ENCODE results near the gene RBM23. TPM values are rescaled to one million over a fixed set of nuclear protein-coding genes. Genes with fewer than 3 reads are reported as not detected.
A peak's percentile ranks its signal among the peaks of the same experiment; 100 is the strongest.
"Not testable (repeated sequence)": the region's sequence is repeated elsewhere in the genome, so short reads cannot be mapped to it uniquely, and the experiment has no call there.

The RBM23 gene
- polyA plus RNA-seq, 4 donors: 111 to 151 (median 129) TPM

DNA sequence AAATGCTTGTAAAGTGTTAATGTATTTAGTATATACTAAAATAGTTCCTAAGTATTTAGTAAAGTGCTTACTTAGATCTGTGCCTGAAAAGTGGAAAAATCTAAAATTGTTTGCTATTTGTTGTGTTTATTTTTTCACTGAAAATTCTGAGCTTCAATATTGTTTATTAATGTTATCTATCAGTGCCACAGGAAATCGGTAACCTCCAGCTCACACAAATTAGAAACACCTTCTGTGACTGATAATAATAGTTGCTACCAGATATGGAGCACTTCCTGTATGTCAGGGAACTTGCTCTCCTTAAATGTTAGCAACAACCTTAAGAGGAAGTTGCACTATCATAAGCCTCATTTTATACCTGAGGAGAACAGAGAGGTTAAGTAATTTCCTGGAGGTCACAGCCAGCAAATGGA is 48.1 kb downstream of the RBM23 start:
- DNase-seq (ENCODE audit: low read depth in 4 of 4, low spot score in 2 of 4): no peak

DNA sequence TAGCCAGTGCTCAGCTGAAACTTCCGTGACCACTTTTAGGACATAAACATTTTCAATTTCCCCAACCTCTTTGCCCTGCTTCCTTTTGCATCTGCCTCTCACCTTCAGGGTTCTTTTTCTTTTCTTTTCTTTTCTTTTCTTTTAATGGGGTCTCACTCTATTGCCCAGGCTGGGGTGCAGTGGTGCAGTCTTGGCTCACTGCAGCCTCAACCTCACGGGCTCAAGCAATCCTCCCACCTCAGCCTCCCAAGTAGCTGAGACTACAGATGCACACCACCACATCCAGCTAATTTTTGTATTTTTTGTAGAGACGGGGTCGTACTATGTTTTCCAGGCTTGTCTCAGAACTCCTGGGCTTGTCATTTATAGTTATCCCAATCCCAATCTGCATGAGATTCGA is 52.1 kb downstream of the RBM23 start:
- DNase-seq (ENCODE audit: low read depth in 4 of 4, low spot score in 2 of 4): no peak

DNA sequence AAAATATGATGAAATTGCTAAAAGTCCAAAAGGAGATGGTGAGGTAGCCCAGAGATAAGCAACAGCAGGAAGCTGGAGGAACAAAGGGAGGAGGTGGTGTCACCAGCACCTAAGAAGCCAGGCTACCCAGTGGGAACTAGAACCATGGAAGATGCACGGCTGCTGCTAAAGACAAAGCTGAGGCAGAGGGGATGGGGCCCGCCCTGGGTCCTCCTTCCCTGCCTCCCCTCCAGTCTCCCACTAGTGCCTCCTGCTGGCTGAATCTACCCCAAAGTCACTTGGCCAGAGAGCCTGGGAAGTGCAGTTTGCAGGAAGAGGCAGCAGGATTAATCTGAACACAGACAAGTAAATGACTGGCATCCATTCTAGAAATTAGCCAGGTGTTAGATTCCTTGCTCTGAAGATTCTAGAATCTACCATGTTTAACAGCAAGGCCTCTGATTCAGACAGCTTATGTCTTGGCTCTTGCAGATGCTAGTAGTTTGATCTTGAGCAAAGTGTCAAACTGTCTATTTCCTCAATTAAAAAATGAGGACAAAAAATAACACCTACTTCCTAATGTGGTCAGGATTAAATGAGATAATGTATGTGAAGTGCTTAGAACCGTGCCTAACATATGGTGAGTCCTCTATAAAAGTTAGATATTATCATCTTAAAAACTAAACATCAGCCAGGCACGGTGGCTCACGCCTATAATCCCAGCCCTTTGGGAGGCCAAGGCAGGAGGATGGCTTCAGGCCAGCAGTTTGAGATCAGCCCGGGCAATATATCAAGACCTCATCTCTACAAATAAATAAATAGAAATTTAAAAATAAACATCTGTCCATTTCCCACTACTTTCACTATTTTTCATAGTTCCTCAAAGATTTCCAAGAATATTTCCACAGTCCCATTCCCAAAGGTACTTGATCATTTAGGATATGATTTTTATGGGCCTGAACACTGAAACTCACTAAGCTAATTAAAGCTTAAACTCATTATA is 53.2 kb downstream of the RBM23 start:
- no peak for DNase-seq (ENCODE audit: low read depth in 4 of 4, low spot score in 2 of 4)

DNA sequence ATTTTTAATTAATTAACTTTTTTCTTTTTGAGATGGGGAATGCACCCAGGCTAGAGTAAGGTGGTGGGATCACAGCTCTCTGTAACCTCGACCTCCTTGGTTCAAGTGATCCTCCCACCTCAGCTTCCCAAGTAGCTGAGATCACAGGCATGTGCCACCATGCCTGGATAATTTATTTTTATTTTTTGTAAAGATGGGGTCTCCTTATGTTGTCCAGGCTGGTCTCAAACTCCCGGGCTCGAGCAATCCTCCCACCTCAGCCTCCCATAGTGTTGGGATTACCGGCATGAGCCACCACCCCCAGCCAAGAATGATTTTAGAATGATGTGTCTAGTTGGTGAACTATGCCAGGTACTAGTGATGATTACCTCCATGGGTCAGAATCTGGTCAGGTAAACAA is 54.0 kb downstream of the RBM23 start:
- no peak for DNase-seq (ENCODE audit: low read depth in 4 of 4, low spot score in 2 of 4)

DNA sequence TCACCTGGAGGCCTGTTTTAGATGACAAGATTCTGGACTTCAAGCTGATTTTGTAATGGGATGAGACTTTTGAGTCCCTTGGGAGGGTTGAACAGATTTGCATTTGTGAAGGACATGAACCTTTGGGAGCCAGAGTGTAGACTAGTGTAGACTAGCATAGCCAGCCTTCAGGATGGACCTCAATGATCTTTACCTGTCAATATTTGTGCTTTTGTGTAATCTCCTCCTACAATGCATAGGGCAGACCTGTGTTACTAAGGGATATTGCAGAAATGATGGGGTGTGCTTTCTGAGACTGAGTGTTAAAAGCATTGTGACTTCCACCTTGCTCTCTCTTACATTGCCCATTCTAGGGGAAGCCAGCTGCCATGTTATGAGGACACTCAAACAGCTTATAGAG is 57.3 kb downstream of the RBM23 start:
- no peak for DNase-seq (ENCODE audit: low read depth in 4 of 4, low spot score in 2 of 4)

DNA sequence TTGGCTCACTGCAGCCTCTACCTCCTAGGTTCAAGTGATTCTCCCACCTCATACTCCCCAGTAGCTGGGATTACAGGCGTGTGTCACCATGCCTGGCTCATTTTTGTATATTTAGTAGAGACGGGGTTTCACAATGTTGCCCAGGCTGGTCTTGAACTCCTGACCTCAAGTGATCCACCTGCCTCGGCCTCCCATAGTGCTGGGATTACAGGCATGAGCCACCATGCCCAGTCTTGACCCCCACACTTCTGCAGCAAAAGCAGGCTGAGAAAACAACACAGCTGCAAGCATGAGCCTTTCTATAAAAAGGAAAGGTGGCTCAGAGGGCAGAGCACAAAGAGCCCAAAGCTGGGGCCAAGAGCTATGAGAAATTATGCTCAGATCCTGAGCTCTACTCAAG is 58.6 kb downstream of the RBM23 start:
- not testable (repeated sequence) for DNase-seq (ENCODE audit: low read depth in 4 of 4, low spot score in 2 of 4)

DNA sequence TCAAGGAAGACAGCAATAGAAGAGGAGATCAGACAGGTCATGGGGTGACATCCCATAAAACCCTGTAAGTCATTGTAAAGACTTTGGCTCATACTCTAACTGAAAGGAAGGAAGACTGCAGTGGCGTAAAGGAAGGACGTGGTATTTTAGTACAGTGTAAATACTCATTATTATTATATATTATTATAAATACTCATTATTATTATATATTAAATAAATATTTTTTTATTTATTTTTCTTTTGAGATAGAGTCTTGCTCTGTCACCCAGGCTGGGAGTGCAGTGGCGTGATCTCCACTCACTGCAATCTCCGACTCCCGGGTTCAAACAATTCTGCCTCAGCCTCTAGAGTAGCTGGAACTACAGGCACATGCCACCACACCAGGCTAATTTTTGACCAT is 62.5 kb downstream of the RBM23 start:
- no peak for DNase-seq (ENCODE audit: low read depth in 4 of 4, low spot score in 2 of 4)

DNA sequence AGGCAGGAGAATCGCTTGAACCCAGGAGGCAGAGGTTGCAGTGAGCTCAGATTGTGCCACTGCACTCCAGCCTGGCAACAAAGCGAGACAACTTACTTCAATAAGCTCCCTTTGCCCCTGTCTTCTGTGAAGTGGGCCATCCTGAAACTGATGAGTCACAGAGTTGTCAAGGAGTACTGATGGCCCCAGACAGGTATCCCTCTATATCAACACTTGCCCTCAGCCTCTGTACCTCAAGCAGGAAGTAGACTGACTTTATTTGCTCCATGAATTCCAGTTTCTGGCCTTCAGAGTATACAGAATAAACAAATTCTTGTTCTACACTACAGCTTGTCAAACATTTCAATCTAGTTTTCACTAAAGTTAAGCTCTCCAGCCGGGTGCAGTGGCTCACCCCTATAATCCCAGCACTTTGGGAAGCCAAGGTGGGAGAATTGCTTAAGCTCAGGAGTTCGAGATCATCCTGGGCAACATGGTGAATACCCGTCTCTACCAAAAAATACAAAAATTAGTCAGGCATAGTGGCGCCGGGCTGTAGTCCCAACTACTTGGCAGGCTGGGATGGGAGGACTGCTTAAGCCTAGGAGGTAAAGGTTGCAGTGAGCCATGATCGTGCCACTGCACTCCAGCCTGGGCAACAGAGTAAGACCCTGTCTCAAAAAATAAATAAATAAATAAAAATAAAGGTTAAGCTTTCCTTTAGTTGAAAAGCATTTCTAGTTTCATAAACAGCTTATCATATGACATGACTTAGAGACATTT is 63.8 kb downstream of the RBM23 start:
- no peak for DNase-seq (ENCODE audit: low read depth in 4 of 4, low spot score in 2 of 4)

DNA sequence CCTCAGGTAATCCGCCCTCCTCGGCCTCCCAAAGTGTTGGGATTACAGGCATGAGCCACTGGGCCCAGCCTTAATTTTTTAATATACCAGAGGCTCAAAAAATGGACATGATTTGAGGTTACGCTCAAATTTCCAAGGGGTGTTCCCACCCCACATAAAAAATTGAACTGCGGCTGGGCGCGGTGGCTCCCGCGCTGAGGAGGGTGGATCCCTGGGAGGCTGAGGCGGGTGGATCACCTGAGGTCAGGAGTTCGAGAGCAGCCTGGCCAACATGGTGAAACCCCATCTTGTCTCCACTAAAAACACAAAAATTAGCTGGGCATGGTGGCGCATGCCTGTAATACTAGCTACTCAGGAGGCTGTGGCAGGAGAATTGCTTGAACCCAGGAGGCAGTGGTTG is 64.7 kb downstream of the RBM23 start:
- DNase-seq (ENCODE audit: low read depth in 4 of 4, low spot score in 2 of 4): not testable (repeated sequence)

DNA sequence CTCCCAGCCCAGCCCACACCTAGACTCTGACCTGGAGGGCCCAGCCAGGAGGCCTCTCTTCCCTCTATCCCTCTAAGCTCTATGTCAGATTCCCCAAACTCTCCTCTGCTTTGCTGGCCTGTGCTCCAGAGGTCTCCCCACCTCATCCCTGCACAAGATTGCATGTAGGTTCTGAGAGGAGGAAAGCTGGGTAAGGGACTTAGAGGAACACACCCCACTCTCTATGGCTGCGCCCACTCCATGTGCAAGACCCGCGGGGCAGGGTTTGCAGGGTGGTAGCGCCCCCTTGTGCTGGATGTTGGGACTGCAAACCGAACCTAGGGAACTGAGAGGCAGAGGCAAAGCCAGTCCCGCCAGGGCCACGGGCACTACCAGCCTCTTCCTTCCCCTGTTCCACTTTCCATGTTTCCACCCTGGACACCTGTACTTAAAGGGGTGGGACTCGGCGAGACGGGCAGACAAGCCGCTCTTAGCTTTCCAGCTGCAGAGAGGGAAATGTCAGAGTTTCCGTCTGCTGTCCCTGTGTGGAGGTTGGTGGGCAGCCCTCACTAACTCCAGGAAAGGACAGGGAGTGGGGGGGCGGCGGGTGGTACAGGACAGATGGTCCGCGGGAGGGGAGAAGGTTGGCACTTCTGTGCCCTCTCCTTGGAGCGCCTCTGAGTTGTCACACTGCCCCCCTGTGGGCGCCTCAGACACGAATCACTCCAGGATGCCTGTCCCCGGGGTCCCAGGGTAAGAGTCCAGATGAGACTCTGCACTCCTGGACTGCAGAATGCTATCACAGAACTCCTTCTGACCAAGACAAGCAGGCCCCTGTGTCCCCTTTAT is 65.8 kb downstream of the RBM23 start:
- peak; percentile 77 to 88 (median 82) for DNase-seq (ENCODE audit: low read depth in 4 of 4, low spot score in 2 of 4)

DNA sequence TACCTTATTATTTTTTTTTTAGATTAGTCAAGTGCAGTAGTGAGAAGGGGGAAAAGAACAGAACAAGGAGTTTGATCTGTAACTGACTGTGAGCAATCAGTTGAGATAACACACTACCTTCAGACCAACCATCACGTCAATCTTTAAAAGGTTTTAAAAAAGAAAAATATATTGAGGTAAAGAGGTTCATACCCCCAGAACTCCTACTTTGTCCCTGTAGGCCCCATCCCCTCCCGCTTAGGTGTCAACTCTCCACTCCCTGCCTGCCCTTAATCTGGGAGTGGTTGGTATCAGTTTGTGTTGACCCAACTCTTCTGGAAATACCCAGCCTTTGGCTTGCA is 66.4 kb downstream of the RBM23 start:
- DNase-seq (ENCODE audit: low read depth in 4 of 4, low spot score in 2 of 4): no peak

DNA sequence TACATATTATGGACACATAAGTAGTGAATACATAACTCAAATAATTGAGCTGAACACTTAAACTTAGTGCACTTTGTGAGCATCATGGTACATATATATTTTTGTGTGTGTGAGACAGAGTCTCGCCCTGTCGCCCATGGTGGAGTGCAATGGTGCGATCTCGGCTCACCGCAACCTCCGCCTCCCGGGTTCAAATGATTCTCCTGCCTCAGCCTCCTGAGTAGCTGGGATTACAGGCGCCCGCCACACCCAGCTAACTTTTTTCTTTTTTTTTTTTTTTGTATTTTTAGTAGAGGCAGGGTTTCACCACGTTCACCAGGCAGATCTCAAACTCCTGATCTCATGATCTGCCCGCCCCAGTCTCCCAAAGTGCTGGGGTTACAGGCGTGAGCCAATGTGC is 66.8 kb downstream of the RBM23 start:
- DNase-seq (ENCODE audit: low read depth in 4 of 4, low spot score in 2 of 4): not testable (repeated sequence)

DNA sequence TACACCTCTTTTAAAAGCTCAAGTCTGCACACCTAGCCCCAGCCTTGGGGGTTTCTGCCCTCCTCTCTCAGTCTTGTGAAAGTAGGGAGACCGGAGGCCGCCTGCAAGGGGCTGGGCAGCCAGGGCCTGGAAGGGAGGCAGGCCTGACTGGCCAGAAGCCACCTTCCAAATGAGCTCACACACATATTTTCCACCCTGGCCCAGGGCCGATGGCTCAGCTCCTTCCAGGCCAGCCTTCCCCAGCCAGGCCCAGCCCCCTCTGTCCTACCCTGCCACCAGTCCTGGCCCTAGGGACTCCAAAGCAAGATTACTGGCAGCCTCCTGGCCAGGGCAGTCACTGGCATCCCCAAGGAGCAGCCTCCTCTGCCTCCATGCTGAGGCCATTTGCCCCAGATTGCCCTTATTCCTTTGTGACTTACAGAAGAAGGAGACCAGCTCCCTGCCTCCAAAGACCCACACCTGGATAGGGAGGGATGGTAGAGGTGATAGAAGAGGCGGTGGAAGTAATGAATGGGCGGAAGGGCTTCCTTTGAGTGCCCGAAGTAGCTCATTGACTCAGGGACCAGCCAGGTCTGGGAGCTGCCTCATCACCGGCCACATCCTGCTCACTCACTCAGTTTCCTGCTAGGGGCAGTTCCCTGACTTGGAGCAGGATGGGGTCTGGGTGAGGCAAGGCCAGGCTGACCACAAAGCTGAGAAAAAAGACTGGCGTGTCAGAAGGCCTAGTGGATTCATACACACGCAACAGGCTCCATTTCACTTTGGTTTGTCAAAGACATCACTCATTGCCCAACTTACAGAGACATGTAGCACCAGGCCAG is 67.8 kb downstream of the RBM23 start:
- no peak for DNase-seq (ENCODE audit: low read depth in 4 of 4, low spot score in 2 of 4)

DNA sequence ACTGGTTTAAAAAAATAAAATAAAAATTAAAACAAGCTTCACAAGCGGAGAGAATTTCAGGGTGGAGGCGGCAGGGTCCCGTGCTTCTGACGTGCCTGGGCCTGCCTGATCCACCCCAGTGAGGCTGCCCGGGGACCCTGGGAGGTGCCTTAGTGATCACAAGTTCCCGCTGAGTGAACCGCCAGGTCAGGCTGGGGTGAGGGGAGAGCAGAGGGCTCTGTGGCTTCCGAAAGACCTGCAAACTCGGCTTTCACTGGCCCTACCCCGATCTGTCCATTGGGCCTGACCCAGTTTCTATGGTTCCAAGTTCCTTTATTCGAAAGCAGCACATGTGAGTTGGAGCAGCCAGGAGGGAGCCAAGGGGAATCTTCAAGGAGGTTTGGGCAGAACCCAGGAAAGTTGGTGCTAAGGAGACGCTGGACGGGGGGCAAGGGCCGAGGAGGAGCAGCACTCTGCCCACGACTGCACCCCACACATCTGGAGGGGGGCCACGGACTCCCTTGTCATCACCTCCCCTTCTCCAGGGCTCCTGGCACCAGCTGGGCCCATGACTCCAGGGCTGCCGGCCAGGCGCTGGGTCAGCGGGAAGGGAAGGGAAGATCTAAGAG is 69.6 kb downstream of the RBM23 start:
- DNase-seq (ENCODE audit: low read depth in 4 of 4, low spot score in 2 of 4): no peak

DNA sequence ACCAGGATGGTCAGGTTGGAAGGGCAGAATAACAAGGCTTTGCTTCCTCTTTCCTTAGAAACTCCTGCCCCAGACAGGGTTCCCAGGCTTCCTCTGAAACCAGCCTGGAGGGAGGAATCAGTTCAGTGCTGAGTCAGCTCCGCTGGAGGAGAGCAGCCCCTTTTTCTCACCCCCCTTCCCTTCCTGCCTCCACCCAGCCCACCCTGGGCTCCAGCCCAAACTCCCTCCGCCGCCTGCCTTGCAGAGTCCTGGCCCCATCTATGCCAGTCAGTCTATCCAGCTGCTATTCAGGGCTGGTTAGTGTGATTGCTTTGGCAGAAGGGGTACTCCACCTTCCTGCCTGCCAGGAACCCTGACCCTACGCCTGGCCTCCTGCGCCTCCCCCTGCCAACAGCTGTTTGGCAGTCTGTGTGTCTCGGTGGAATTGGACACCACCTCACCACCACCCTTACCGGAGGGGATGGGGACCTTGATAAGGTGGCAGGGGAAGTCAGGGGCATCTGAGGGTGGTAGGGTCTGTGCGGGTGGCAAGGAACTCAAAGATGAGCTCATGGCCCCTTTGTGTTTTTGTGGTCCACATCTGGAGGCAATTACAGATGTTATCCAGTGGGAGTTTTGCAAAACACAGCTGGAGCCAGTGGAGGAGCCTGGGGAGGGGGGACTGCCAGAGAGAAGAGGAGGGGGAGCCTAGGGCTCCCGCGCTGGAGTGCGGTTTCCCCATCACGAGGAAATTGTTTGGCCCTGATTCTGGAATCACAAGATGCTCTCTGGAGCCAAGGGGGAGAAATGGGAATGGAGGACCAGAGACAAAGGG is 70.4 kb downstream of the RBM23 start:
- peak in 3 of 4 donors; percentile 62 to 73 (median 69) for DNase-seq (ENCODE audit: low read depth in 4 of 4, low spot score in 2 of 4)

DNA sequence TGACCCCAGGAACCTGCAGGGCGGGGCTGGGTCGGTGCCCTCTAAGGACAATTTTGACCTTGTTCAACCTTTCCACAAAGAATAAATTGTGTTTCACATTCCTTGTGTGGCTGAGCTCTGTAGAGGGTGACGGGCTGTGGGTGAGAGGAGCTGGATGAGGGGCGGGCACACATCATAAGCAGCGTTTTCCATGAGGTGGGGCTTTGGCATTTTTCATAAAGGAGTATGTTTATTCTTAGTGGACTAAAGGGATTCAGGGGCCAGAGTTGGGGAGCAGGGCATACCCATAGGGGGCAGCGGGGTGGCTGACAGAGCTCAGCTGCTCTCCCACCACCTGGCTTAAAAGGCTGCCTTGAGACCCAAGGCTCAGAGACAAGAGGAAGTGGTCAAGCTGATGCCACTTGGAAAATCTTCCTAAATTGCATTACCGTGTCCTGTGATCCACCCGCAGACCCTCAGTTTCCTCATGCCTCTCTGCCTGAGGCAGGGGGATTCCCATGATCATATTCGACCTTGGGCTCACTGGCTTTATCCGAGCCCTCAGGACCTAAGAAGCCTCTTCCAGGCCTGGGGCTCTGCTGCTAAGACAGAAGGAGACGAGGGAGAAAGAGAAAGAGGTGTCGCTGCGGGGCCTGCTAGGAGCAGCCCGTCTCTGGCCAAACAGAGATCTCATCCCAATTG is 71.1 kb downstream of the RBM23 start:
- no peak for DNase-seq (ENCODE audit: low read depth in 4 of 4, low spot score in 2 of 4)

DNA sequence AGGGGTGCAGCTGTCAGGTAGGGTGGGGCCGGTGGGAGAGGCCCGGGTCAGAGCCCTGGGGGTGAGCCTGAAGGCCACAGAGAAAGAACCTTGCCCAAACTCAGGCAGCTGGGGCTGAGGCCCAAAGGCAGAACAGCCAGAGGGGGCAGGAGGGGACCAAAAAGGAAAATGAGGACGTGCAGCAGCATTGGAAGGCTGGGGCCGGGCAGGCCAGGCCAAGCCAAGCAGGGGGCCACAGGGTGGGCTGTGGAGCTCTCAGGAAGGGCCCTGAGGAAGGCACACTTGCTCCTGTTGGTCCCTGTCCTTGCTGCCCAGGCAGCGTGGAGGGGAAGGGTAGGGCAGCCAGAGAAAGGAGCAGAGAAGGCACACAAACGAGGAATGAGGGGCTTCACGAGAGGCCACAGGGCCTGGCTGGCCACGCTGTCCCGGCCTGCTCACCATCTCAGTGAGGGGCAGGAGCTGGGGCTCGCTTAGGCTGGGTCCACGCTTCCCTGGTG is 72.1 kb downstream of the RBM23 start:
- no peak for DNase-seq (ENCODE audit: low read depth in 4 of 4, low spot score in 2 of 4)
